ENCODE measurements around the gene IFI27. TPM values are rescaled to one million over a fixed set of nuclear protein-coding genes. Genes with fewer than 3 reads are reported as not detected.

Gene IFI27
- total RNA-seq, 4 donors from 2014 or later: 88.0 to 293 (median 180) TPM

- WGBS: 31% methylated on average over 3 of the region's 3 CpGs
- no peaks in the 10 kb centered on the region for H3K4me1 ChIP-seq
- H3K27ac ChIP-seq (replicated peaks in 1 of 4): no peak overlapping the region
- H3K36me3 ChIP-seq: no peaks in the 10 kb centered on the region
- no peaks in the 10 kb centered on the region for H3K27me3 ChIP-seq
- TF ChIP-seq POLR2AphosphoS5 (IDR thresholded peaks at IDR 0.05) (no peak), EP300 (IDR thresholded peaks at IDR 0.05) (no peak), POLR2A (IDR thresholded peaks at IDR 0.05; ENCODE audit: low read depth) (no peak), CTCF (IDR thresholded peaks at IDR 0.05) (no peak)
- no peak overlapping the region for H3K4me3 ChIP-seq
- H3K9me3 ChIP-seq: peaks cover 0 to 23% (median 19%) of the 10 kb centered on the region in 4 donors
- DNase-seq (ENCODE audit: extremely low spot score): no peak
- intact Hi-C loops (cut with DNase I): no loop called here
Observed at GRCh38 chr14:94121485-94121884, 10.9 kb downstream of the IFI27 start.

- TF ChIP-seq CTCF (IDR thresholded peaks at IDR 0.05) (no peak), EP300 (IDR thresholded peaks at IDR 0.05) (no peak), POLR2A (IDR thresholded peaks at IDR 0.05; ENCODE audit: low read depth) (no peak), POLR2AphosphoS5 (IDR thresholded peaks at IDR 0.05) (no peak)
- peaks cover 0 to 23% (median 19%) of the 10 kb centered on the region in 4 donors for H3K9me3 ChIP-seq
- intact Hi-C loops (cut with DNase I): no loop called here
- H3K36me3 ChIP-seq: peaks cover 0 to 6% (median 3%) of the 10 kb centered on the region in 4 donors
- H3K4me1 ChIP-seq: no peaks in the 10 kb centered on the region
- no peaks in the 10 kb centered on the region for H3K27me3 ChIP-seq
- no peak for DNase-seq (ENCODE audit: extremely low spot score)
- no peak overlapping the region for H3K4me3 ChIP-seq
- 95% methylated on average over 3 of the region's 3 CpGs for WGBS
- H3K27ac ChIP-seq (replicated peaks in 1 of 4): no peak overlapping the region
Observed at GRCh38 chr14:94122438-94122837, 11.9 kb downstream of the IFI27 start.

GRCh38 chr14:94123296-94123695, 12.8 kb downstream of the IFI27 start:
- peaks cover 0 to 2% (median under 1%) of the 10 kb centered on the region in 4 donors for H3K4me1 ChIP-seq
- intact Hi-C loops (cut with DNase I): no loop called here
- H3K27me3 ChIP-seq: no peaks in the 10 kb centered on the region
- WGBS: 94% methylated on average over 9 of the region's 9 CpGs
- no peak for DNase-seq (ENCODE audit: extremely low spot score)
- no peak overlapping the region for H3K27ac ChIP-seq (replicated peaks in 1 of 4)
- TF ChIP-seq POLR2A (IDR thresholded peaks at IDR 0.05; ENCODE audit: low read depth): no peak
- no peak for TF ChIP-seq EP300 (IDR thresholded peaks at IDR 0.05)
- TF ChIP-seq CTCF (IDR thresholded peaks at IDR 0.05): no peak
- no peak for TF ChIP-seq POLR2AphosphoS5 (IDR thresholded peaks at IDR 0.05)
- H3K4me3 ChIP-seq: no peak overlapping the region
- peaks cover 0 to 10% (median 7%) of the 10 kb centered on the region in 4 donors for H3K36me3 ChIP-seq
- H3K9me3 ChIP-seq: peaks cover 0 to 23% (median 19%) of the 10 kb centered on the region in 4 donors

GRCh38 chr14:94123868-94124267, 13.3 kb downstream of the IFI27 start:
- no peaks in the 10 kb centered on the region for H3K27me3 ChIP-seq
- TF ChIP-seq POLR2AphosphoS5 (IDR thresholded peaks at IDR 0.05) (no peak), CTCF (IDR thresholded peaks at IDR 0.05) (no peak), EP300 (IDR thresholded peaks at IDR 0.05) (no peak), POLR2A (IDR thresholded peaks at IDR 0.05; ENCODE audit: low read depth) (no peak)
- no peak overlapping the region for H3K4me3 ChIP-seq
- peaks cover 0 to 8% (median 6%) of the 10 kb centered on the region in 4 donors for H3K4me1 ChIP-seq
- WGBS: 95% methylated on average over 1 of the region's 1 CpG
- peaks cover 0 to 10% (median 7%) of the 10 kb centered on the region in 4 donors for H3K36me3 ChIP-seq
- intact Hi-C loops (cut with DNase I): no loop called here
- no peak for DNase-seq (ENCODE audit: extremely low spot score)
- peaks cover 0 to 23% (median 19%) of the 10 kb centered on the region in 4 donors for H3K9me3 ChIP-seq
- H3K27ac ChIP-seq (replicated peaks in 1 of 4): no peak overlapping the region
